CD4-positive, alpha-beta memory T cell (primary cell): ENCODE data around the gene SKA2. TPM values are rescaled to one million over a fixed set of nuclear protein-coding genes. Genes with fewer than 3 reads are reported as not detected.
A peak's percentile ranks its signal among the peaks of the same experiment; 100 is the strongest.

Source experiments
- CTCF ChIA-PET: fragments of 350-600 bp; sonication (Branson Sonifier 250); formaldehyde crosslinking; loops from one replicate; lab custom pipeline; 2021; ENCODE audit warnings: inconsistent platforms; ENCODE audit not compliant: partially characterized antibody; lab: Charles Lee
- POLR2A ChIA-PET: fragments of 350-600 bp; sonication (Branson Sonifier 250); formaldehyde crosslinking; loops from one replicate; lab custom pipeline; 2021; ENCODE audit not compliant: partially characterized antibody; lab: Charles Lee
- DNase-seq, 5 donors: peaks; one replicate each; pipeline versions ENCODE4 v3.0.0 to v3.0.0-alpha.2; 2020 to 2022; ENCODE audit warnings: mixed read lengths in 1 of 5
- H3K27ac ChIP-seq: one replicate; pipeline ENCODE4 v1.7.0; 2013; ENCODE audit warnings: low read depth, low read length
- H3K27me3 ChIP-seq: 2 replicates; pipeline ENCODE4 v1.7.0; 2013; ENCODE audit warnings: mild to moderate bottlenecking, low read length, moderate library complexity; ENCODE audit not compliant: insufficient read depth
- H3K36me3 ChIP-seq: 2 replicates; pipeline ENCODE4 v1.7.0; 2013; ENCODE audit warnings: mild to moderate bottlenecking, low read length, moderate library complexity; ENCODE audit not compliant: insufficient read depth
- H3K4me1 ChIP-seq: 2 replicates; pipeline ENCODE4 v1.7.0; 2013; ENCODE audit warnings: mild to moderate bottlenecking, low read length, moderate library complexity; ENCODE audit not compliant: insufficient read depth
- H3K4me3 ChIP-seq, 2 donors: one replicate each; pipeline ENCODE4 v1.7.0; 2013; ENCODE audit warnings: low read length in 2 of 2, mild to moderate bottlenecking in 1 of 2
- H3K9me3 ChIP-seq, 2 donors: one replicate each; pipeline ENCODE4 v1.7.0; 2013; ENCODE audit warnings: low read length in 2 of 2, control low read depth in 1 of 2; ENCODE audit not compliant: control insufficient read depth in 1 of 2
- H3K27ac Mint-ChIP-seq, 7 donors: one replicate each; pipeline ENCODE4 v1.8.0; 2020 to 2021; ENCODE audit warnings: mixed read lengths in 7 of 7, mild to moderate bottlenecking in 6 of 7, inconsistent platforms in 3 of 7, moderate library complexity in 3 of 7
- H3K27me3 Mint-ChIP-seq, 2 donors: one replicate each; pipeline ENCODE4 v1.8.0; 2020 to 2021; ENCODE audit warnings: mixed read lengths in 2 of 2
- H3K36me3 Mint-ChIP-seq, 2 donors: one replicate each; pipeline ENCODE4 v1.8.0; 2020 to 2021; ENCODE audit warnings: mixed read lengths in 2 of 2, inconsistent platforms in 1 of 2, mild to moderate bottlenecking in 1 of 2
- H3K4me1 Mint-ChIP-seq, 4 donors: one replicate each; pipeline ENCODE4 v1.8.0; 2020 to 2021; ENCODE audit warnings: mixed read lengths in 4 of 4, mild to moderate bottlenecking in 1 of 4
- H3K4me3 Mint-ChIP-seq, 8 donors: one replicate each; pipeline ENCODE4 v1.8.0; 2020 to 2021; ENCODE audit warnings: mixed read lengths in 8 of 8, mild to moderate bottlenecking in 7 of 8, moderate library complexity in 6 of 8, inconsistent platforms in 3 of 8
- H3K9me3 Mint-ChIP-seq, 8 donors: one replicate each; pipeline ENCODE4 v1.8.0; 2020 to 2021; ENCODE audit warnings: mixed read lengths in 8 of 8, mild to moderate bottlenecking in 5 of 8, inconsistent platforms in 3 of 8, moderate library complexity in 1 of 8
- intact Hi-C: fragments of 100-400 bp; cut with micrococcal nuclease; formaldehyde crosslinking; loops from one replicate; pipeline ENCODE4 v1.15.1; 2023
- polyA plus RNA-seq, 2 donors: library from polyadenylated mRNA; unstranded; fragments of 300-500 nt; fragmentation: Illumina TruSeq; gene quantifications; one replicate each; pipeline ENCODE4 v1.2.3, GENCODE V29; 2021
- total RNA-seq, 2 experiments: library from RNA; stranded (reverse); gene quantifications; one replicate each; pipeline ENCODE4 v1.2.3, GENCODE V29; 2021

SKA2 gene
- 10 to 100 TPM; 19.6 to 21.9 TPM for total RNA-seq
- polyA plus RNA-seq = 10 to 100 TPM; 36.4 to 43.1 TPM

GRCh38 chr17:59154721-59155438, at the start of gene SKA2:
Gene SKA2 (minus strand): TSS chr17:59155186. CDS start chr17:59155163, 23 bp downstream.
- H3K4me1 Mint-ChIP-seq = peaks cover 26 to 50% (median 40%) of the 10 kb centered on the region in 4 donors
- Histone ChIP-seq H3K4me3 (peak within 1 kb of the TSS; percentile 93 to 98), H3K27me3 (no peaks in the 10 kb centered on the region), H3K36me3 (no peaks in the 10 kb centered on the region), H3K9me3 (no peaks in the 10 kb centered on the region), H3K27ac (peak within 1 kb of the TSS; percentile 65), H3K4me1 (peaks cover 59% of the 10 kb centered on the region)
- ChIA-PET POLR2A (interaction anchor here (0.6 to 2.7 kb wide), 17 partner anchors 9 to 1522 kb away, joined by 3 to 28 read pairs (median 4); partner anchors contain the start of genes CLTC, SMG8 and TRIM37), CTCF (interaction anchor here (0.6 to 2.1 kb wide), 5 partner anchors 10 to 640 kb away, joined by 3 to 15 read pairs (median 3); partner anchors contain the start of gene MTMR4)
- H3K27ac Mint-ChIP-seq = no peak within 1 kb of the TSS
- H3K27me3 Mint-ChIP-seq = no peaks in the 10 kb centered on the region
- peak in 2 of 5 donors; percentile 98 to 99 for DNase-seq
- H3K4me3 Mint-ChIP-seq = no peak within 1 kb of the TSS
- H3K36me3 Mint-ChIP-seq = peaks cover 0 to 2% of the 10 kb centered on the region in 2 donors
- H3K9me3 Mint-ChIP-seq = no peaks in the 10 kb centered on the region
- intact Hi-C loops = loop anchor here (1.0 to 5.0 kb wide), 6 partner anchors 49 to 1148 kb away; partner anchors contain the start of genes GDPD1, MKS1, SMG8 and SRSF1

- H3K27ac ChIP-seq = no peak overlapping the region
- Mint-ChIP-seq H3K27ac (no peak overlapping the region), H3K27me3 (no peaks in the 10 kb centered on the region), H3K36me3 (no peaks in the 10 kb centered on the region), H3K9me3 (no peaks in the 10 kb centered on the region), H3K4me3 (no peak overlapping the region), H3K4me1 (no peaks in the 10 kb centered on the region)
- DNase-seq = no peak
- H3K4me1 ChIP-seq = no peaks in the 10 kb centered on the region
- H3K27me3 ChIP-seq = no peaks in the 10 kb centered on the region
- no peaks in the 10 kb centered on the region for H3K9me3 ChIP-seq
- no peaks in the 10 kb centered on the region for H3K36me3 ChIP-seq
- ChIA-PET POLR2A (interaction anchor here (0.6 kb wide), 1 partner anchor 19 kb away, joined by 5 read pairs; no protein-coding TSS in a partner anchor), CTCF (no interaction called here)
- H3K4me3 ChIP-seq = no peak overlapping the region
- intact Hi-C loops = no loop called here
Measured at GRCh38 chr17:59202320-59202719, 47.3 kb upstream of the SKA2 start.

- Mint-ChIP-seq H3K36me3 (no peaks in the 10 kb centered on the region), H3K4me1 (no peaks in the 10 kb centered on the region), H3K9me3 (no peaks in the 10 kb centered on the region), H3K27me3 (no peaks in the 10 kb centered on the region), H3K27ac (peak overlapping the region in 1 of 7 donors; percentile 2), H3K4me3 (no peak overlapping the region)
- ChIA-PET CTCF (no interaction called here), POLR2A (no interaction called here)
- H3K4me3 ChIP-seq = no peak overlapping the region
- H3K27me3 ChIP-seq = no peaks in the 10 kb centered on the region
- H3K36me3 ChIP-seq = no peaks in the 10 kb centered on the region
- H3K4me1 ChIP-seq = no peaks in the 10 kb centered on the region
- H3K9me3 ChIP-seq = no peaks in the 10 kb centered on the region
- intact Hi-C loops = no loop called here
- H3K27ac ChIP-seq = no peak overlapping the region
- DNase-seq = no peak
Measured at GRCh38 chr17:59199398-59199797, 44.4 kb upstream of the SKA2 start.

GRCh38 chr17:59193336-59193862, 38.4 kb upstream of the SKA2 start:
- no peak overlapping the region for H3K4me3 ChIP-seq
- DNase-seq = no peak
- H3K4me1 ChIP-seq = no peaks in the 10 kb centered on the region
- H3K4me3 Mint-ChIP-seq = no peak overlapping the region
- no peaks in the 10 kb centered on the region for H3K27me3 ChIP-seq
- H3K4me1 Mint-ChIP-seq = no peaks in the 10 kb centered on the region
- POLR2A ChIA-PET = no interaction called here
- no peaks in the 10 kb centered on the region for H3K9me3 Mint-ChIP-seq
- H3K9me3 ChIP-seq = no peaks in the 10 kb centered on the region
- no peaks in the 10 kb centered on the region for H3K36me3 ChIP-seq
- H3K27me3 Mint-ChIP-seq = no peaks in the 10 kb centered on the region
- no peak overlapping the region for H3K27ac ChIP-seq
- CTCF ChIA-PET = no interaction called here
- H3K27ac Mint-ChIP-seq = peak overlapping the region in 1 of 7 donors; percentile 48
- intact Hi-C loops = no loop called here
- H3K36me3 Mint-ChIP-seq = no peaks in the 10 kb centered on the region

- Mint-ChIP-seq H3K9me3 (no peaks in the 10 kb centered on the region), H3K36me3 (no peaks in the 10 kb centered on the region), H3K27ac (no peak overlapping the region), H3K27me3 (no peaks in the 10 kb centered on the region), H3K4me1 (no peaks in the 10 kb centered on the region), H3K4me3 (no peak overlapping the region)
- no peaks in the 10 kb centered on the region for H3K36me3 ChIP-seq
- no peaks in the 10 kb centered on the region for H3K27me3 ChIP-seq
- no peak overlapping the region for H3K4me3 ChIP-seq
- H3K4me1 ChIP-seq = no peaks in the 10 kb centered on the region
- no peak overlapping the region for H3K27ac ChIP-seq
- ChIA-PET CTCF (no interaction called here), POLR2A (no interaction called here)
- no peaks in the 10 kb centered on the region for H3K9me3 ChIP-seq
- intact Hi-C loops = no loop called here
- no peak for DNase-seq
Measured at GRCh38 chr17:59190806-59191205, 35.8 kb upstream of the SKA2 start.

GRCh38 chr17:59186850-59187249, 31.9 kb upstream of the SKA2 start:
- Histone ChIP-seq H3K36me3 (no peaks in the 10 kb centered on the region), H3K9me3 (no peaks in the 10 kb centered on the region), H3K4me1 (no peaks in the 10 kb centered on the region), H3K27me3 (no peaks in the 10 kb centered on the region), H3K27ac (no peak overlapping the region), H3K4me3 (no peak overlapping the region)
- intact Hi-C loops = no loop called here
- no peaks in the 10 kb centered on the region for H3K27me3 Mint-ChIP-seq
- H3K27ac Mint-ChIP-seq = peak overlapping the region in 1 of 7 donors; percentile 77
- ChIA-PET POLR2A (interaction anchor here (0.6 kb wide), 1 partner anchor 1018 kb away, joined by 3 read pairs; no protein-coding TSS in a partner anchor), CTCF (no interaction called here)
- H3K4me1 Mint-ChIP-seq = no peaks in the 10 kb centered on the region
- no peak overlapping the region for H3K4me3 Mint-ChIP-seq
- no peak for DNase-seq
- H3K36me3 Mint-ChIP-seq = no peaks in the 10 kb centered on the region
- no peaks in the 10 kb centered on the region for H3K9me3 Mint-ChIP-seq

GRCh38 chr17:59185997-59186396, 31.0 kb upstream of the SKA2 start:
- no peaks in the 10 kb centered on the region for H3K4me1 ChIP-seq
- H3K9me3 ChIP-seq = no peaks in the 10 kb centered on the region
- H3K4me3 Mint-ChIP-seq = no peak overlapping the region
- H3K27me3 Mint-ChIP-seq = no peaks in the 10 kb centered on the region
- POLR2A ChIA-PET = interaction anchor here (0.6 kb wide), 1 partner anchor 23 kb away, joined by 3 read pairs; no protein-coding TSS in a partner anchor
- H3K27ac ChIP-seq = no peak overlapping the region
- H3K9me3 Mint-ChIP-seq = no peaks in the 10 kb centered on the region
- CTCF ChIA-PET = no interaction called here
- no peaks in the 10 kb centered on the region for H3K4me1 Mint-ChIP-seq
- no peaks in the 10 kb centered on the region for H3K27me3 ChIP-seq
- no peaks in the 10 kb centered on the region for H3K36me3 ChIP-seq
- no peak for DNase-seq
- intact Hi-C loops = no loop called here
- peak overlapping the region in 1 of 7 donors; percentile 31 for H3K27ac Mint-ChIP-seq
- no peaks in the 10 kb centered on the region for H3K36me3 Mint-ChIP-seq
- no peak overlapping the region for H3K4me3 ChIP-seq
